SK-N-MC (cell line): Measurements from ENCODE around the gene RBM19.

Experiments used
- EZH2 ChIP-seq: fragments of 200-600 bp; sonication (generic); IDR thresholded peaks from one replicate; pipeline ENCODE4 v1.6.1; 2017; ENCODE audit warnings: antibody characterized with exemption
- POLR2AphosphoS5 ChIP-seq: IDR thresholded peaks from 2 replicates; pipeline ENCODE4 v1.6.1; 2012; ENCODE audit warnings: mild to moderate bottlenecking, low read depth, low read length, borderline replicate concordance

- TF ChIP-seq POLR2AphosphoS5 (no peak), EZH2 (no peak)
Measured at GRCh38 chr12:114013575-114014345, 47.6 kb upstream of the RBM19 start.
